Measurements from ENCODE around the gene PNLDC1. TPM values are rescaled to one million over a fixed set of nuclear protein-coding genes. Genes with fewer than 3 reads are reported as not detected.

The PNLDC1 gene
- total and polyA plus RNA-seq, 2 of the 4 experiments (the other 2 are of a cell fraction) = not detected

GRCh38 chr6:159788276-159788675 lies 11.8 kb upstream of the PNLDC1 start:
- Histone ChIP-seq H2BK5ac (ENCODE audit: low read depth, low read length, poor library complexity, severe bottlenecking) (no peak overlapping the region), H4K20me1 (ENCODE audit: insufficient read depth, low read length) (peaks cover 16% of the 10 kb centered on the region), H3K27me3 (ENCODE audit: control insufficient read depth, insufficient read depth, low read length) (no peaks in the 10 kb centered on the region), H3K9me1 (ENCODE audit: insufficient read depth, low read length) (no peaks in the 10 kb centered on the region), H3K4me3 (ENCODE audit: insufficient read depth, low read depth, low read length) (peak overlapping the region; percentile 89), H2BK20ac (ENCODE audit: low read depth, low read length) (no peak overlapping the region), H3K56ac (ENCODE audit: extremely low read depth, insufficient read depth, low read length) (no peak overlapping the region), H2BK15ac (ENCODE audit: low read depth, low read length) (no peak overlapping the region), H3K4me2 (ENCODE audit: low read depth, low read length) (peak overlapping the region; percentile 85), H4K91ac (ENCODE audit: insufficient read depth, low read depth, low read length) (no peak overlapping the region), H2AFZ (replicated peaks; ENCODE audit: low read length, poor library complexity) (no peak overlapping the region), H3K27ac (ENCODE audit: insufficient read depth, low read length) (peak overlapping the region; percentile 7; the same call in 1 of the 2 replicates), H2BK120ac (ENCODE audit: low read depth, low read length) (no peak overlapping the region), H3K9ac (ENCODE audit: low read depth, low read length) (peak overlapping the region; percentile 90), H3K18ac (ENCODE audit: low read depth, low read length) (no peak overlapping the region), H3K4me1 (ENCODE audit: control insufficient read depth, insufficient read depth, low read length) (peaks cover 4% of the 10 kb centered on the region), H3K4ac (ENCODE audit: low read depth, low read length) (no peak overlapping the region), H4K5ac (ENCODE audit: low read depth, low read length) (no peak overlapping the region), H3K23ac (ENCODE audit: low read depth, low read length) (no peak overlapping the region), H2AK9ac (replicated peaks; ENCODE audit: low read depth, low read length, poor library complexity) (no peak overlapping the region), H3K79me1 (ENCODE audit: low read depth in 1 of 2, low read length in 2 of 2) (peaks cover 15 to 38% of the 10 kb centered on the region in 2 experiments), H2AK5ac (ENCODE audit: low read depth, low read length) (no peak overlapping the region), H4K8ac (ENCODE audit: low read depth in 2 of 2, low read length in 2 of 2) (no peak overlapping the region), H3K14ac (replicated peaks; ENCODE audit: low read depth, low read length) (0 out of 2 replicates have a peak overlapping the region, but pooled peaks have one; percentile 3), H3K9me3 (ENCODE audit: control insufficient read depth, insufficient read depth, low read length) (no peaks in the 10 kb centered on the region), H3K36me3 (ENCODE audit: control insufficient read depth, insufficient read depth, low read length) (peaks cover 15% of the 10 kb centered on the region)
- CTCF ChIA-PET = interaction anchor here (0.5 to 0.6 kb wide), 2 partner anchors 15 to 653 kb away, joined by 4 to 5 read pairs; no protein-coding TSS in a partner anchor
- dilution Hi-C loops (cut with HindIII; ENCODE audit: low sequenced_read_pairs, unreplicated experiment) (no loop called here), in situ Hi-C loops (cut with MboI; ENCODE audit: low sequenced_read_pairs) (no loop called here), intact Hi-C loops (cut with micrococcal nuclease) (loop anchor here (1.0 to 2.0 kb wide), 2 partner anchors 26 to 153 kb away; partner anchors contain the start of gene ACAT2)
- TF ChIP-seq MAFK (IDR thresholded peaks at IDR 0.05; ENCODE audit: low read depth, low read length) (no peak), BHLHE40 (IDR thresholded peaks at IDR 0.05; ENCODE audit: low read depth, low read length) (no peak), CHD1 (IDR thresholded peaks at IDR 0.05; ENCODE audit: low read depth, low read length) (no peak), CTCF (conservative IDR thresholded peaks at IDR 0.05; ENCODE audit: low read depth, low read length) (no peak), USF2 (IDR thresholded peaks at IDR 0.05; ENCODE audit: low read depth, low read length) (no peak), MAZ (IDR thresholded peaks at IDR 0.05; ENCODE audit: borderline replicate concordance, low read depth, low read length) (no peak), FOS (IDR thresholded peaks at IDR 0.05; ENCODE audit: low read depth, low read length) (no peak), CEBPB (IDR thresholded peaks at IDR 0.05; ENCODE audit: low read depth, low read length) (no peak), RAD21 (IDR thresholded peaks at IDR 0.05; ENCODE audit: low read length) (no peak), RFX5 (IDR thresholded peaks at IDR 0.05; ENCODE audit: low read depth, low read length) (no peak), POLR2A (IDR thresholded peaks at IDR 0.05; ENCODE audit: low read depth, low read length) (no peak), ELK1 (IDR thresholded peaks at IDR 0.05; ENCODE audit: borderline replicate concordance, low read depth, low read length) (no peak), MXI1 (IDR thresholded peaks at IDR 0.05; ENCODE audit: borderline replicate concordance, low read depth, low read length) (no peak), NFE2L2 (IDR thresholded peaks at IDR 0.05; ENCODE audit: low read depth, low read length) (no peak), RCOR1 (IDR thresholded peaks at IDR 0.05; ENCODE audit: insufficient replicate concordance, low read length) (no peak), SMC3 (IDR thresholded peaks at IDR 0.05; ENCODE audit: low read depth, low read length) (no peak)
- POLR2A ChIA-PET (ENCODE audit: unreplicated experiment) = no interaction called here
- DNase-seq (no peak), ATAC-seq (ENCODE audit: low read depth) (no peak)
- WGBS, 2 experiments (ENCODE audit: extremely low coverage in 2 of 2, insufficient read length in 1 of 2) = no CpG with 5 or more reads among the region's 15 CpGs
- TSS peak; percentile 28 for BruUV-seq (replicated peaks)
